Progenitor cell of endocrine pancreas (in vitro differentiated cells): ENCODE results near the gene LHX6. TPM values are rescaled to one million over a fixed set of nuclear protein-coding genes. Genes with fewer than 3 reads are reported as not detected.
A peak's percentile ranks its signal among the peaks of the same experiment; 100 is the strongest.

Experiments
- DNase-seq: peaks from one replicate; pipeline ENCODE4 v3.0.0; 2021; ENCODE audit warnings: low spot score; ENCODE audit not compliant: unreplicated experiment
- H3K27ac Mint-ChIP-seq: 2 replicates; pipeline ENCODE4 v1.8.0; 2021; ENCODE audit warnings: mild to moderate bottlenecking, moderate library complexity, mixed read lengths
- H3K27me3 Mint-ChIP-seq: 2 replicates; pipeline ENCODE4 v1.8.0; 2021; ENCODE audit warnings: mixed read lengths
- H3K36me3 Mint-ChIP-seq: 2 replicates; pipeline ENCODE4 v1.8.0; 2022; ENCODE audit warnings: mixed read lengths; ENCODE audit not compliant: insufficient read depth
- H3K4me1 Mint-ChIP-seq: 2 replicates; pipeline ENCODE4 v1.8.0; 2021; ENCODE audit warnings: low read depth, mixed read lengths
- H3K4me3 Mint-ChIP-seq: 2 replicates; pipeline ENCODE4 v1.8.0; 2021; ENCODE audit warnings: low read depth, mild to moderate bottlenecking, moderate library complexity, mixed read lengths
- H3K9me3 Mint-ChIP-seq: 2 replicates; pipeline ENCODE4 v1.8.0; 2021; ENCODE audit warnings: low read depth, mixed read lengths
- total RNA-seq: library from RNA; stranded (reverse); gene quantifications from 2 replicates; pipeline ENCODE4 v1.2.1, GENCODE V29; 2021
- TF ChIP-seq, protein P1 (sequence below): fragments of 200-600 bp; sonication (generic); IDR thresholded peaks from one replicate; pipeline ENCODE4 v1.5.0; 2021; ENCODE audit warnings: antibody characterized with exemption, mild to moderate bottlenecking; ENCODE audit not compliant: unreplicated experiment

The LHX6 gene
- total RNA-seq, 1 donor from 2014 or later, result 1.6 TPM

DNA sequence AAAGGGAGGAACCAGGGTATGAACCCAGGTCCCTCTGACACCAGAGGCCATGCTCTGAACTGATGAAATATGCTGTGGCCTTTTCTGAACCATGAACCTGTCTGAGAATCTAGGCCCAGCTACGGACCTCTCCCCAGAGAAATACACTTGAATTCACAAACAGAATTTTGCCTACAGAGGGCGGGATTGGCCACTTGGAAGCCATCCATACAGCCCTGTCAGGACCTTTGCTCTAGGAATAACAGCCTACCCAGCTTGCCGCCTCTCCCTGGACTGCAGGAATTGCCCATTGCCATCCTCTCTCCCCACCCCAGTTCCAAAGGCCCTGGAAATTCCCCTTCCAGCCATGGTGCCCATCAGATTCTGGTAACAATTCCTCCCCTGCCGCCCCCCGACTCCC lies 42.5 kb downstream of the LHX6 start:
- TF ChIP-seq, protein P1, sequence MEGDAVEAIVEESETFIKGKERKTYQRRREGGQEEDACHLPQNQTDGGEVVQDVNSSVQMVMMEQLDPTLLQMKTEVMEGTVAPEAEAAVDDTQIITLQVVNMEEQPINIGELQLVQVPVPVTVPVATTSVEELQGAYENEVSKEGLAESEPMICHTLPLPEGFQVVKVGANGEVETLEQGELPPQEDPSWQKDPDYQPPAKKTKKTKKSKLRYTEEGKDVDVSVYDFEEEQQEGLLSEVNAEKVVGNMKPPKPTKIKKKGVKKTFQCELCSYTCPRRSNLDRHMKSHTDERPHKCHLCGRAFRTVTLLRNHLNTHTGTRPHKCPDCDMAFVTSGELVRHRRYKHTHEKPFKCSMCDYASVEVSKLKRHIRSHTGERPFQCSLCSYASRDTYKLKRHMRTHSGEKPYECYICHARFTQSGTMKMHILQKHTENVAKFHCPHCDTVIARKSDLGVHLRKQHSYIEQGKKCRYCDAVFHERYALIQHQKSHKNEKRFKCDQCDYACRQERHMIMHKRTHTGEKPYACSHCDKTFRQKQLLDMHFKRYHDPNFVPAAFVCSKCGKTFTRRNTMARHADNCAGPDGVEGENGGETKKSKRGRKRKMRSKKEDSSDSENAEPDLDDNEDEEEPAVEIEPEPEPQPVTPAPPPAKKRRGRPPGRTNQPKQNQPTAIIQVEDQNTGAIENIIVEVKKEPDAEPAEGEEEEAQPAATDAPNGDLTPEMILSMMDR, result no peak
- H3K27ac Mint-ChIP-seq, result no peak overlapping the region
- DNase-seq, result no peak
- H3K36me3 Mint-ChIP-seq, result no peaks in the 10 kb centered on the region
- peaks cover 15% of the 10 kb centered on the region for H3K27me3 Mint-ChIP-seq
- H3K4me3 Mint-ChIP-seq, result no peak overlapping the region
- no peaks in the 10 kb centered on the region for H3K9me3 Mint-ChIP-seq
- no peaks in the 10 kb centered on the region for H3K4me1 Mint-ChIP-seq

- H3K27ac Mint-ChIP-seq, result no peak overlapping the region
Measured at GRCh38 chr9:122184551-122184950, 44.2 kb downstream of the LHX6 start.

DNA sequence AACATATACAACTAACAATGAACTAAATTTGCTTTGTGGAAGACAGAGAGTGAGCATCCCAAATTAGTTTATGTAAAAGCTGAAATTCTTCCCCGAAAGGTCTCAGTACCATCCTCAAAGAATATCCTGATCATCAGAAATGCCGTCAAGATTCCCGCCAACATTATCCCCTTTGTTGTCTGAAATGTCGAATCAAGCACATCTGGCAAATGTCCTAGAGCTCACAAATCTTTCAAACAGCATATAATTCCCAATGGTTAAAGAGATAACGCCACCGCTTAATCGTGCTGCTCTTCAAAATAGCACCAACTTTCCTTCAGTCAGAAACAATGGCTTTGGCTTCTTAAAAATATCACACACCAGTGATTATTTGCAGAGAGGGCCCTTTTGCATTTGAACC lies 45.3 kb downstream of the LHX6 start:
- no peak for DNase-seq
- Mint-ChIP-seq H3K4me3 (no peak overlapping the region), H3K4me1 (peaks cover 4% of the 10 kb centered on the region), H3K36me3 (no peaks in the 10 kb centered on the region), H3K9me3 (no peaks in the 10 kb centered on the region), H3K27me3 (peaks cover 20% of the 10 kb centered on the region), H3K27ac (no peak overlapping the region)
- TF ChIP-seq, protein P1, result no peak

More at GRCh38 chr9:122184551-122184950, 44.2 kb downstream of the LHX6 start:
- H3K4me3 Mint-ChIP-seq, result no peak overlapping the region
- no peaks in the 10 kb centered on the region for H3K9me3 Mint-ChIP-seq
- TF ChIP-seq, protein P1, result no peak
- H3K36me3 Mint-ChIP-seq, result no peaks in the 10 kb centered on the region
- no peak for DNase-seq
- peaks cover 13% of the 10 kb centered on the region for H3K27me3 Mint-ChIP-seq
- no peaks in the 10 kb centered on the region for H3K4me1 Mint-ChIP-seq

DNA sequence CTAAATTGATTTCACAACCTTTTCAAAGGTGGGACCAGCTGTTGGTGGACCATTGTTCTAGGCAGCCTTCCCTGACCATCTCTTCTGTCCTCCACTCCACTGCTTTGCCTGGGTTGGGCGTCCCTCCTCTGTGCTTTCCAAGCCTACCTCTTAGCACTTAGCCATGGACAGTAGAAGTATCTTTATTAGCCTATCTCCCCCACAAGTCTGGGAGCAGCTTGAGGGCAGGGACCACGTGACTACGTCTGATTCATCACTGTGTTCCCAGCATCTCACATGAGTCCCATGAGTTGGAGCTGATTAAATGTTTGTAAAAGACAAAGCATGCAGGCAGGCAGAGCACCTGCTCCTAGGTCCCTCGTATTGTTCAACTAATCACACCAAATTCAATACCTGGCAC lies 48.1 kb downstream of the LHX6 start:
- Mint-ChIP-seq H3K4me3 (no peak overlapping the region), H3K27ac (no peak overlapping the region), H3K4me1 (peaks cover 4% of the 10 kb centered on the region), H3K9me3 (no peaks in the 10 kb centered on the region), H3K36me3 (no peaks in the 10 kb centered on the region), H3K27me3 (peaks cover 20% of the 10 kb centered on the region)
- DNase-seq, result no peak
- TF ChIP-seq, protein P1, result no peak

GRCh38 chr9:122179690-122180074 lies 49.1 kb downstream of the LHX6 start:
- H3K27me3 Mint-ChIP-seq, result peaks cover 20% of the 10 kb centered on the region
- no peaks in the 10 kb centered on the region for H3K9me3 Mint-ChIP-seq
- TF ChIP-seq, protein P1, result no peak
- H3K4me1 Mint-ChIP-seq, result peaks cover 4% of the 10 kb centered on the region
- H3K36me3 Mint-ChIP-seq, result no peaks in the 10 kb centered on the region
- H3K27ac Mint-ChIP-seq, result peak overlapping the region; percentile 87
- H3K4me3 Mint-ChIP-seq, result no peak overlapping the region
- no peak for DNase-seq
